HG02943 (cell line): ENCODE data around the gene DTX2.
"Not testable (repeated sequence)": the region's sequence is repeated elsewhere in the genome, so short reads cannot be mapped to it uniquely, and the experiment has no call there.

Source experiments
- ATAC-seq: cut with Tn5 transposase; IDR thresholded peaks from one replicate; pipeline ENCODE4 v1.9.1; 2021; ENCODE audit warnings: mild to moderate bottlenecking, low read depth, moderate library complexity; ENCODE audit not compliant: unreplicated experiment

The DTX2 gene

GRCh38 chr7:76509931-76510877 lies 48.7 kb downstream of the DTX2 start, which contains the start of gene UPK3B:
TSS of gene UPK3B (plus strand) at chr7:76510552. CDS start at chr7:76510653, 101 bp downstream.
- ATAC-seq, result no peak

GRCh38 chr7:76511200-76511910 lies 49.8 kb downstream of the DTX2 start:
- not testable (repeated sequence) for ATAC-seq

GRCh38 chr7:76511911-76512885 lies 50.7 kb downstream of the DTX2 start:
- ATAC-seq, result not testable (repeated sequence)

- ATAC-seq, result no peak
Measured at GRCh38 chr7:76512941-76513816, 51.7 kb downstream of the DTX2 start.

DNA sequence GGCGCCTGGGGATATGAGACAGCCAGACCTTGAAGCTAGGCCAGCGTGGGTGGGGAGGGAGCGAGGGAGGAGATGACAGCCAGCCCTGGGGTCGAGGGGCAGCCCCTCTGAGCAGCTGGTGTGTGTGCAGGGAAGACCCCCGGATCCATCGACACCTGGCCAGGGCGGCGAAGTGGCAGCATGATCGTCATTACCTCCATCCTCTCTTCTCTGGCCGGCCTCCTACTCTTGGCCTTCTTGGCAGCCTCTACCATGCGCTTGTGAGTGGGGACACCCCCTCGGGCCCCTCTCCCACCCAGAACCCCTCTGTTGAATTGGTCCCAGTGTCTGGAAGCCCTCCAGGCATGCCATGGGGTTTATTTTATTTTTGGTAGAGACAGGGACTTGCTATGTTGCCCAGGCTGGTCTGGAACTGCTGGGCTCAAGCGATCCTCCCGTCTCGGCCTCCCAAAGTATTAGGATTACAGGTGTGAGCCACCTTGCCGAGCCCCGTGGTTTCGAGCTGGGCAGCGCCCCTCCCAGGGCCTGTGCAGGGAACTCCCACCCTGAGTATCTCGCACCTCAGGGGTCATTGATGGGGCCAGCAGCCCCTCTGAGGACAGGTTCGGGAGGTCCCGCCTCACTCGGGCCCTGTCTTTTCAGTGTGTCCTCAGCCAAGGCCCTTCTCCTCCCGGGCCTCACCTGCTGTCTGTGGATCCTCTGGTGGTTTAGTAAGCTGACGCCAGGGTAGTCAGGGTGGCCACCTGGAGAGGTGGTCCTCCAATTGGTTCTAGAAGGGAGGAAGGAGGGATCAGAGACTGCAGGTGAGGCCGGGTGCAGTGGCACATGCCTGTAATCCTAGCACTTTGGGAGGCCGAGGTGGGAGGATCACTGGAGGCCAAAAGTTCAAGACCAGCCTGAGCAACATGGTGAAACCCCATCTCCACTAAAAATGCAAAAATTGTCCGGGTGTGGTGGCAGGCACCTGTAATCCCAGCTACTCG lies 52.6 kb downstream of the DTX2 start:
- no peak for ATAC-seq

GRCh38 chr7:76514926-76515771 lies 53.6 kb downstream of the DTX2 start:
- no peak for ATAC-seq

DNA sequence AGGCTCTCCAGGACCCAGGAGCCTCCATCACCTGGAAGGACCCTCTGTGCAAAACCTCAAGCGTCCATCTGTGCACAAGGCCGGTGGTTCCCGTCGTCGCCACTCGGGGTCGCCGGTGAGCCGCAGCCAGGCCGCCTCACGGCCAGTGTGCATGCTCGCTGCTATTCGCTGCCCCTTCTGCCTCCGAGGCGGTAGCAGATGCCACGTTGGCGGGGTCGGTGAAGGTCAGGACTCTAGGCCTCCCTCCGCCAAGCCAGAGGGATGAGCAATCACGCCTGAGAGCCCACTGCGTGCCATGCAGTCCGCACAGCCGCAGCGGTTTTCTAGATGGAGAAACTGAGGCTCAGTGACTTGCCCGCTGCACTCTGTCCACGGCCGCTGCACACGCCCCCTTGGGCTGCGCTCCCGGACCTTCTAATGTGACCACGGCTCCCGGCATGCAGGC lies 54.5 kb downstream of the DTX2 start:
- no peak for ATAC-seq

GRCh38 chr7:76516932-76517331 lies 55.4 kb downstream of the DTX2 start:
- not testable (repeated sequence) for ATAC-seq

- not testable (repeated sequence) for ATAC-seq
Measured at GRCh38 chr7:76526183-76526582, 64.7 kb downstream of the DTX2 start.

DNA sequence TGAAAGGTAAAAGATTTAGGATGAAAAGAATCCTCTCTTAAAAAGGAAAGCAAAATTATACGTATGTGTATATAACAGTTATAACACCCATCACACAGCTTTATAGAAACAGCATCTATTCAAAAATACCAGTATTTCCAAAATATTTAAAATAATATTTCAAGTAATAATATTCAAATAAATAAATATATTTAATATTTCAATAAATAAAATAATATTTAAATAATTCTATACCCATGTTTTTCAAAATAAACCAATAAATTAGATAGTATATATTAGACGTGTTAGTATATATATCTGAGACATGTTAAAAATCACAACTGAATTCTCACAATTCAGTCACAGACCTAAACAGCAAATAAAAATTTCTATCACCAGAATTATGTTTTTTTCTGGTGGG lies 70.1 kb downstream of the DTX2 start:
- not testable (repeated sequence) for ATAC-seq

- ATAC-seq, result not testable (repeated sequence)
Measured at GRCh38 chr7:76543197-76543596, 81.7 kb downstream of the DTX2 start, which contains the start of gene SPDYE16. TSS of gene SPDYE16 (minus strand) at chr7:76543297. CDS start at chr7:76541459, 1,838 bp downstream.

DNA sequence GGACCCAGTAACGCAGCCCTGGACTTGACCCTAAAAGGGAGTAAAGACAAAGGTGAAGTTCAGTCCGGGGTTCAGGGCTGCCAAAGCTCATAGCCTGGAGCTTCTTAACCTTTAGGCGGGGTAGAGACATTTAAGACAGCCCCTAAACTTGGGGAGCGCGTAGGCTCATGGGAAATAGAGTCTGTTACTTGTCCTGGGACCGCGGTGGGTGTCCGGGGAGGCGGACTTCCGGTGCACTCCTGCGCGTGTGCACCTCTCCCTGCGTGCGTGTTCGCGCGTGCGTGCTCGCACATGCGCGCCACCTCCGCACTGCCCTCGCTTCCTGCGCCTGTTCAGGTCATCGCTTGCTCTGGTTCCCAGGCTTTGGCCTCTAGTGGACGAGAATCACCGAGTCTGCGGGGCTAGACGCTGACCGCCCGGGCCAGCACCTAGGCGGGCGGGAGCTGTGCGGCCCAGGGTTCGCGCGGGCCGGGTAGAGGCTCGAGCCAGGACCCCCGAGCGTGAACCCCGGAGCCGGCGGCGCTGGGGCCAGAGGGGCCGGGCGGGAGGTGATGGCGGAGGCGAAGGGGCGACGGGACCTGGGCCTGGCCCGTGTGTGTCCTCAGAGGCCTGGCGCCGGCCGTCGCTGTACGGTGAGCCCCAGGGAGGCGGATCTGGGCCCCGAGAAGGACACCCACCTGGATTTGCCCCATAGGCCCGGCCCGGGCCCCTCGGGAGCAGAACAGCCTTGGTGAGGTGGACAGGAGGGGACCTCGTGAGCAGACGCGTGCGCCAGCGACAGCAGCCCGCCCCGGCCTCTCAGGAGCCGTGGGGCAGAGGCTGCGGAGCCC lies 87.7 kb downstream of the DTX2 start:
- peak; percentile 99 for ATAC-seq

DNA sequence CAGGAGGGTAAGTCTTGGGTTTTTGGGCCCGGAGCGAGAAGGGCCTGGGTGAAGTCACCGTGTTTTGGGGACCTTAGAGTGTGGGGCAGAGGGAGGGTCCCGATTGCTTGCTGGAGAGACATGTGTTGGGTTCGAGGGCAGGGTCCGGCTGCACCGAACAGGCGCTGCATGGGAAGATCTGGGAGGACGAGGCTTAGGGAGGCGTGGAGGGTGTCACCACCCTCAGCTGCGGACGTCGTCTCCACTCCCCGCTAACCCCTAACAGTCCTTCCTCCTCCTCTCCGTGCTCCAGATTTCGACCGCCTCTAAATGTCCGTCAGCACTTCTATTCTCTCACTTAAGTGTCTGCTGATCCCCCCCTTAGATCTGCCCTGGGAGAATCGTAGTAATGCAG lies 88.3 kb downstream of the DTX2 start:
- ATAC-seq, result not testable (repeated sequence)

DNA sequence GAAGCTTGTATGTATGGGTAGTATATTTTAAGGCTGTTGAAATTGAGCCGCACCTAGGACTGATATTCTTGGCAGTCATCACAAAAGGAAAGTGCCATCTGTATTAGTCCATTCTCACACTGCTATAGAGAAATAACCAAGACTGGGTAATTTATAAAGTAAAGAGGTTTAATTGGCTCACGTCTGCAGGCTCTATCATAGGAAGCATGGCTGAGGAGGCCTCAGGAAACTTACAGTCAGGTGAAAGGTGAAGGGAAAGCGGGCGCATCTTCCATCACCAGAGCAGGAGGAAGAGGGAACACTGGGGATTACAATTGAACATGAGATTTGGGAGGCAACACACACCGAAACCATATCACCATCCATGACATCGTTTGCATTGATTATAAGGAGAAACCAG lies 90.5 kb downstream of the DTX2 start:
- ATAC-seq, result not testable (repeated sequence)
